ENCODE data around the gene KCNJ11. TPM values are rescaled to one million over a fixed set of nuclear protein-coding genes. Genes with fewer than 3 reads are reported as not detected.

KCNJ11 gene
- total and polyA plus RNA-seq, 4 donors = 2.1 to 11.8 (median 7.0) TPM

GRCh38 chr11:17386331-17387084 lies 2.0 kb downstream of the KCNJ11 start:
- Histone ChIP-seq H3K4me1 (ENCODE audit: control insufficient read depth, insufficient read depth, low read length) (peaks cover 49% of the 10 kb centered on the region), H3K9me3 (ENCODE audit: control insufficient read depth, insufficient read depth, low read length) (no peaks in the 10 kb centered on the region), H3K4me3 (ENCODE audit: low read depth, low read length) (peak overlapping the region; percentile 2), H3K27me3 (ENCODE audit: control insufficient read depth, insufficient read depth, low read length) (no peaks in the 10 kb centered on the region), H3K36me3 (ENCODE audit: control insufficient read depth, insufficient read depth, low read length) (peaks cover 24% of the 10 kb centered on the region), H3K27ac (ENCODE audit: low read depth, low read length) (no peak overlapping the region)
- peak in 2 of 6 donors; percentile 33 to 55 for DNase-seq (ENCODE audit: low read depth in 4 of 6, low spot score in 6 of 6)
- WGBS (ENCODE audit: insufficient coverage) = 72% methylated on average over 23 of the region's 23 CpGs

GRCh38 chr11:17385926-17386325 lies 2.5 kb downstream of the KCNJ11 start:
- no peak for DNase-seq (ENCODE audit: low read depth in 4 of 6, low spot score in 6 of 6)
- H3K27me3 ChIP-seq (ENCODE audit: control insufficient read depth, insufficient read depth, low read length) = no peaks in the 10 kb centered on the region
- 73% methylated on average over 6 of the region's 6 CpGs for WGBS (ENCODE audit: insufficient coverage)
- peaks cover 24% of the 10 kb centered on the region for H3K36me3 ChIP-seq (ENCODE audit: control insufficient read depth, insufficient read depth, low read length)
- no peaks in the 10 kb centered on the region for H3K9me3 ChIP-seq (ENCODE audit: control insufficient read depth, insufficient read depth, low read length)
- no peak overlapping the region for H3K4me3 ChIP-seq (ENCODE audit: low read depth, low read length)
- H3K27ac ChIP-seq (ENCODE audit: low read depth, low read length) = no peak overlapping the region
- H3K4me1 ChIP-seq (ENCODE audit: control insufficient read depth, insufficient read depth, low read length) = peaks cover 49% of the 10 kb centered on the region

- no peak overlapping the region for H3K4me3 ChIP-seq (ENCODE audit: low read depth, low read length)
These were observed 3.0 kb downstream of the KCNJ11 start for GRCh38 chr11:17385492-17385891.

GRCh38 chr11:17384002-17384511 lies 4.4 kb downstream of the KCNJ11 start:
- peak; percentile 59 to 97 (median 88) for DNase-seq (ENCODE audit: low read depth in 4 of 6, low spot score in 6 of 6)
- no peak overlapping the region for H3K4me3 ChIP-seq (ENCODE audit: low read depth, low read length)

More at GRCh38 chr11:17385492-17385891, 3.0 kb downstream of the KCNJ11 start:
- H3K36me3 ChIP-seq (ENCODE audit: control insufficient read depth, insufficient read depth, low read length) = peaks cover 24% of the 10 kb centered on the region
- H3K4me1 ChIP-seq (ENCODE audit: control insufficient read depth, insufficient read depth, low read length) = peaks cover 49% of the 10 kb centered on the region
- no peak overlapping the region for H3K27ac ChIP-seq (ENCODE audit: low read depth, low read length)
- H3K9me3 ChIP-seq (ENCODE audit: control insufficient read depth, insufficient read depth, low read length) = no peaks in the 10 kb centered on the region
- DNase-seq (ENCODE audit: low read depth in 4 of 6, low spot score in 6 of 6) = no peak
- WGBS (ENCODE audit: insufficient coverage) = 78% methylated on average over 1 of the region's 5 CpGs
- no peaks in the 10 kb centered on the region for H3K27me3 ChIP-seq (ENCODE audit: control insufficient read depth, insufficient read depth, low read length)

GRCh38 chr11:17383461-17383860 lies 5.0 kb downstream of the KCNJ11 start:
- H3K27me3 ChIP-seq (ENCODE audit: control insufficient read depth, insufficient read depth, low read length) = no peaks in the 10 kb centered on the region
- peaks cover 24% of the 10 kb centered on the region for H3K36me3 ChIP-seq (ENCODE audit: control insufficient read depth, insufficient read depth, low read length)
- no peaks in the 10 kb centered on the region for H3K9me3 ChIP-seq (ENCODE audit: control insufficient read depth, insufficient read depth, low read length)
- no CpG with 5 or more reads among the region's 1 CpG for WGBS (ENCODE audit: insufficient coverage)
- H3K4me1 ChIP-seq (ENCODE audit: control insufficient read depth, insufficient read depth, low read length) = peaks cover 36% of the 10 kb centered on the region
- DNase-seq (ENCODE audit: low read depth in 4 of 6, low spot score in 6 of 6) = no peak
- no peak overlapping the region for H3K27ac ChIP-seq (ENCODE audit: low read depth, low read length)
- H3K4me3 ChIP-seq (ENCODE audit: low read depth, low read length) = no peak overlapping the region

More at GRCh38 chr11:17384002-17384511, 4.4 kb downstream of the KCNJ11 start:
- Histone ChIP-seq H3K36me3 (ENCODE audit: control insufficient read depth, insufficient read depth, low read length) (peaks cover 24% of the 10 kb centered on the region), H3K9me3 (ENCODE audit: control insufficient read depth, insufficient read depth, low read length) (no peaks in the 10 kb centered on the region), H3K27ac (ENCODE audit: low read depth, low read length) (no peak overlapping the region), H3K27me3 (ENCODE audit: control insufficient read depth, insufficient read depth, low read length) (no peaks in the 10 kb centered on the region), H3K4me1 (ENCODE audit: control insufficient read depth, insufficient read depth, low read length) (peaks cover 40% of the 10 kb centered on the region)
- 33% methylated on average over 6 of the region's 6 CpGs for WGBS (ENCODE audit: insufficient coverage)

- Histone ChIP-seq H3K4me1 (ENCODE audit: control insufficient read depth, insufficient read depth, low read length) (peaks cover 27% of the 10 kb centered on the region), H3K27ac (ENCODE audit: low read depth, low read length) (no peak overlapping the region), H3K4me3 (ENCODE audit: low read depth, low read length) (no peak overlapping the region), H3K9me3 (ENCODE audit: control insufficient read depth, insufficient read depth, low read length) (no peaks in the 10 kb centered on the region), H3K27me3 (ENCODE audit: control insufficient read depth, insufficient read depth, low read length) (no peaks in the 10 kb centered on the region), H3K36me3 (ENCODE audit: control insufficient read depth, insufficient read depth, low read length) (peaks cover 17% of the 10 kb centered on the region)
- 84% methylated on average over 8 of the region's 8 CpGs for WGBS (ENCODE audit: insufficient coverage)
- no peak for DNase-seq (ENCODE audit: low read depth in 4 of 6, low spot score in 6 of 6)
These were observed 6.3 kb downstream of the KCNJ11 start for GRCh38 chr11:17382046-17382728.

- H3K9me3 ChIP-seq (ENCODE audit: control insufficient read depth, insufficient read depth, low read length) = no peaks in the 10 kb centered on the region
- H3K4me3 ChIP-seq (ENCODE audit: low read depth, low read length) = no peak overlapping the region
- WGBS (ENCODE audit: insufficient coverage) = 75% methylated on average over 3 of the region's 4 CpGs
- peaks cover 19% of the 10 kb centered on the region for H3K4me1 ChIP-seq (ENCODE audit: control insufficient read depth, insufficient read depth, low read length)
- peak in 1 of 6 donors; percentile 21 for DNase-seq (ENCODE audit: low read depth in 4 of 6, low spot score in 6 of 6)
- H3K36me3 ChIP-seq (ENCODE audit: control insufficient read depth, insufficient read depth, low read length) = peaks cover 7% of the 10 kb centered on the region
- H3K27ac ChIP-seq (ENCODE audit: low read depth, low read length) = no peak overlapping the region
- no peaks in the 10 kb centered on the region for H3K27me3 ChIP-seq (ENCODE audit: control insufficient read depth, insufficient read depth, low read length)
These were observed 7.3 kb downstream of the KCNJ11 start for GRCh38 chr11:17381156-17381555.

GRCh38 chr11:17379383-17380180 lies 8.9 kb downstream of the KCNJ11 start:
- H3K4me3 ChIP-seq (ENCODE audit: low read depth, low read length) = no peak overlapping the region
- H3K27ac ChIP-seq (ENCODE audit: low read depth, low read length) = no peak overlapping the region
- DNase-seq (ENCODE audit: low read depth in 4 of 6, low spot score in 6 of 6) = no peak
- H3K4me1 ChIP-seq (ENCODE audit: control insufficient read depth, insufficient read depth, low read length) = peaks cover 10% of the 10 kb centered on the region
- H3K27me3 ChIP-seq (ENCODE audit: control insufficient read depth, insufficient read depth, low read length) = no peaks in the 10 kb centered on the region
- no peaks in the 10 kb centered on the region for H3K36me3 ChIP-seq (ENCODE audit: control insufficient read depth, insufficient read depth, low read length)
- H3K9me3 ChIP-seq (ENCODE audit: control insufficient read depth, insufficient read depth, low read length) = no peaks in the 10 kb centered on the region
- 81% methylated on average over 4 of the region's 7 CpGs for WGBS (ENCODE audit: insufficient coverage)

- H3K4me3 ChIP-seq (ENCODE audit: low read depth, low read length) = no peak overlapping the region
- H3K27ac ChIP-seq (ENCODE audit: low read depth, low read length) = no peak overlapping the region
- H3K9me3 ChIP-seq (ENCODE audit: control insufficient read depth, insufficient read depth, low read length) = peaks cover 4% of the 10 kb centered on the region
- no peaks in the 10 kb centered on the region for H3K27me3 ChIP-seq (ENCODE audit: control insufficient read depth, insufficient read depth, low read length)
- DNase-seq (ENCODE audit: low read depth in 4 of 6, low spot score in 6 of 6) = no peak
- H3K4me1 ChIP-seq (ENCODE audit: control insufficient read depth, insufficient read depth, low read length) = peaks cover 2% of the 10 kb centered on the region
- no CpG with 5 or more reads among the region's 2 CpGs for WGBS (ENCODE audit: insufficient coverage)
- H3K36me3 ChIP-seq (ENCODE audit: control insufficient read depth, insufficient read depth, low read length) = no peaks in the 10 kb centered on the region
These were observed 9.8 kb downstream of the KCNJ11 start for GRCh38 chr11:17378655-17379054.
